MM.1S (cell line): Measurements from ENCODE around the gene SOD1.

Experiments used
- DNase-seq: peaks from one replicate; pipeline ENCODE4 v3.0.0-alpha.2; 2015
- H2AFZ ChIP-seq: fragments of 300-600 bp; sonication (generic); 2 replicates; pipeline ENCODE4 v1.6.0; 2016; ENCODE audit warnings: antibody characterized with exemption, low read length
- H3F3A ChIP-seq: fragments of 300-600 bp; sonication (generic); 2 replicates; pipeline ENCODE4 v1.6.1; 2016; ENCODE audit warnings: mild to moderate bottlenecking, antibody characterized with exemption, low read length, moderate library complexity, mixed read lengths; ENCODE audit not compliant: insufficient read depth
- H3K27ac ChIP-seq: fragments of 300-600 bp; sonication (generic); 2 replicates; pipeline ENCODE4 v1.5.1; 2016; ENCODE audit warnings: mild to moderate bottlenecking, low read length
- H3K27me3 ChIP-seq: fragments of 300-600 bp; sonication (generic); replicated peaks from 2 replicates; pipeline ENCODE4 v1.6.0; 2016; ENCODE audit warnings: low read length; ENCODE audit not compliant: insufficient read depth
- H3K36me3 ChIP-seq: fragments of 300-600 bp; sonication (generic); replicated peaks from 2 replicates; pipeline ENCODE4 v1.6.1; 2016; ENCODE audit warnings: mild to moderate bottlenecking, low read length, mixed read lengths; ENCODE audit not compliant: insufficient read depth
- H3K4me1 ChIP-seq: fragments of 300-600 bp; sonication (generic); 2 replicates; pipeline ENCODE4 v1.6.1; 2016; ENCODE audit warnings: low read length, mixed read lengths
- H3K4me2 ChIP-seq: fragments of 300-600 bp; sonication (generic); 2 replicates; pipeline ENCODE4 v1.6.0; 2016; ENCODE audit warnings: low read depth, low read length
- H3K4me3 ChIP-seq: fragments of 300-600 bp; sonication (generic); 2 replicates; pipeline ENCODE4 v1.5.1; 2016; ENCODE audit warnings: low read length, mixed read lengths
- H3K79me2 ChIP-seq: fragments of 300-600 bp; sonication (generic); 2 replicates; pipeline ENCODE4 v1.6.1; 2016; ENCODE audit warnings: mixed run types, low read length, mixed read lengths
- H3K9ac ChIP-seq: fragments of 300-600 bp; sonication (generic); 2 replicates; pipeline ENCODE4 v1.6.1; 2016; ENCODE audit warnings: low read length, mixed read lengths
- H3K9me2 ChIP-seq: fragments of 300-600 bp; sonication (generic); replicated peaks from 2 replicates; pipeline ENCODE4 v1.6.1; 2016; ENCODE audit warnings: mild to moderate bottlenecking, low read length, mixed read lengths; ENCODE audit not compliant: insufficient read depth
- H3K9me3 ChIP-seq: fragments of 300-600 bp; sonication (generic); replicated peaks from 2 replicates; pipeline ENCODE4 v1.6.1; 2016; ENCODE audit warnings: mild to moderate bottlenecking, low read length, mixed read lengths; ENCODE audit not compliant: insufficient read depth
- H4K20me1 ChIP-seq: fragments of 300-600 bp; sonication (generic); 2 replicates; pipeline ENCODE4 v1.6.1; 2016; ENCODE audit warnings: mild to moderate bottlenecking, low read length, moderate library complexity, mixed read lengths; ENCODE audit not compliant: insufficient read depth
- CTCF ChIP-seq: fragments of 300-600 bp; sonication (generic); IDR thresholded peaks from 2 replicates; pipeline ENCODE4 v1.5.1; 2016; ENCODE audit warnings: antibody characterized with exemption, low read length, mixed read lengths
- EZH2 ChIP-seq: fragments of 300-600 bp; sonication (generic); optimal IDR thresholded peaks from 2 replicates; pipeline ENCODE3; 2017; ENCODE audit warnings: low read depth, mild to moderate bottlenecking, antibody characterized with exemption, low read length, mixed read lengths
- EZH2phosphoT487 ChIP-seq: fragments of 300-600 bp; sonication (generic); IDR thresholded peaks from 2 replicates; pipeline ENCODE4 v1.6.1; 2018; ENCODE audit warnings: antibody characterized with exemption, low read length

Gene SOD1

GRCh38 chr21:31707499-31707898 lies 48.0 kb downstream of the SOD1 start:
- H3K4me1 ChIP-seq, result no peaks in the 10 kb centered on the region
- H3K9me2 ChIP-seq, result no peaks in the 10 kb centered on the region
- H3K36me3 ChIP-seq, result 0 out of 2 replicates have a peak, but pooled peaks cover 4% of the 10 kb centered on the region
- H3K9me3 ChIP-seq, result no peaks in the 10 kb centered on the region
- H3F3A ChIP-seq, result no peaks in the 10 kb centered on the region
- no peaks in the 10 kb centered on the region for H3K27me3 ChIP-seq
- H3K9ac ChIP-seq, result no peak overlapping the region
- H4K20me1 ChIP-seq, result peaks cover 69% of the 10 kb centered on the region
- no peak overlapping the region for H3K4me3 ChIP-seq
- TF ChIP-seq CTCF (no peak), EZH2 (no peak), EZH2phosphoT487 (no peak)
- H3K4me2 ChIP-seq, result no peak overlapping the region
- no peak for DNase-seq
- H3K27ac ChIP-seq, result no peak overlapping the region
- peaks cover 99% of the 10 kb centered on the region for H3K79me2 ChIP-seq
- H2AFZ ChIP-seq, result no peak overlapping the region

- Histone ChIP-seq H2AFZ (no peak overlapping the region), H3K27ac (no peak overlapping the region), H3K27me3 (no peaks in the 10 kb centered on the region), H3K9ac (no peak overlapping the region), H3F3A (no peaks in the 10 kb centered on the region), H3K9me2 (no peaks in the 10 kb centered on the region), H4K20me1 (peaks cover 79% of the 10 kb centered on the region), H3K9me3 (no peaks in the 10 kb centered on the region), H3K4me1 (no peaks in the 10 kb centered on the region), H3K4me2 (no peak overlapping the region), H3K4me3 (no peak overlapping the region), H3K79me2 (peaks cover 99% of the 10 kb centered on the region), H3K36me3 (0 out of 2 replicates have a peak, but pooled peaks cover 4% of the 10 kb centered on the region)
- DNase-seq, result no peak
- TF ChIP-seq EZH2phosphoT487, result no peak
- TF ChIP-seq CTCF, result no peak
- TF ChIP-seq EZH2, result no peak
Observed at GRCh38 chr21:31708541-31708940, 49.0 kb downstream of the SOD1 start.

GRCh38 chr21:31710586-31710985 lies 51.1 kb downstream of the SOD1 start:
- H3K4me1 ChIP-seq, result no peaks in the 10 kb centered on the region
- peaks cover 93% of the 10 kb centered on the region for H4K20me1 ChIP-seq
- no peak overlapping the region for H3K9ac ChIP-seq
- no peaks in the 10 kb centered on the region for H3K9me2 ChIP-seq
- peaks cover 100% of the 10 kb centered on the region for H3K79me2 ChIP-seq
- no peak for TF ChIP-seq CTCF
- no peak for TF ChIP-seq EZH2phosphoT487
- TF ChIP-seq EZH2, result no peak
- H3F3A ChIP-seq, result no peaks in the 10 kb centered on the region
- H3K27ac ChIP-seq, result no peak overlapping the region
- H3K9me3 ChIP-seq, result no peaks in the 10 kb centered on the region
- H3K36me3 ChIP-seq, result no peaks in the 10 kb centered on the region
- H2AFZ ChIP-seq, result no peak overlapping the region
- H3K4me2 ChIP-seq, result no peak overlapping the region
- no peaks in the 10 kb centered on the region for H3K27me3 ChIP-seq
- no peak overlapping the region for H3K4me3 ChIP-seq
- no peak for DNase-seq

GRCh38 chr21:31711326-31711725 lies 51.8 kb downstream of the SOD1 start:
- no peaks in the 10 kb centered on the region for H3K9me2 ChIP-seq
- TF ChIP-seq EZH2, result no peak
- TF ChIP-seq CTCF, result no peak
- TF ChIP-seq EZH2phosphoT487, result no peak
- no peak overlapping the region for H3K4me3 ChIP-seq
- H3F3A ChIP-seq, result no peaks in the 10 kb centered on the region
- no peaks in the 10 kb centered on the region for H3K9me3 ChIP-seq
- no peak overlapping the region for H3K9ac ChIP-seq
- no peaks in the 10 kb centered on the region for H3K27me3 ChIP-seq
- no peaks in the 10 kb centered on the region for H3K4me1 ChIP-seq
- peaks cover 100% of the 10 kb centered on the region for H3K79me2 ChIP-seq
- no peak for DNase-seq
- no peaks in the 10 kb centered on the region for H3K36me3 ChIP-seq
- no peak overlapping the region for H3K4me2 ChIP-seq
- H3K27ac ChIP-seq, result no peak overlapping the region
- no peak overlapping the region for H2AFZ ChIP-seq
- peaks cover 93% of the 10 kb centered on the region for H4K20me1 ChIP-seq
